ENCODE data around the gene SETDB1.

SETDB1 gene

DNA sequence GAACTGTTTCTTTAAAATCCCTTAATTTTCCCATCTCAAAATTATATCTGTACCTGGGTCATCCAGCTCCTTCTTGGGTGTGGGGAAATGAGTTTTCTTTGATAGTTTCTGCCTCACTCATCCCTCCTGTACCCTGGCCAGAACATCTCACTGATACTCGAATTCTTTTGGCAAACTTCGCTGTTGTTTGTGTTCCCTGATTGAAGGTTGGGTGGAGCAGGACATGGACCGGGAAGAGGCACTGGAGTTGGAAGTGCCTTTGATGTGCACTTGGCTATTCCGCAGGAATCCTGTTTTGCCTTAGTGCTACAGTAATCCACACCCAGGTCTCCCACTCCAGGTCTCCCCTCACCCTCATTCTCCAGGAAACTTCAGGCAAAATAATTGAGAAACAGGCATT is 69.3 kb downstream of the SETDB1 start:
- TF ChIP-seq, protein P1, sequence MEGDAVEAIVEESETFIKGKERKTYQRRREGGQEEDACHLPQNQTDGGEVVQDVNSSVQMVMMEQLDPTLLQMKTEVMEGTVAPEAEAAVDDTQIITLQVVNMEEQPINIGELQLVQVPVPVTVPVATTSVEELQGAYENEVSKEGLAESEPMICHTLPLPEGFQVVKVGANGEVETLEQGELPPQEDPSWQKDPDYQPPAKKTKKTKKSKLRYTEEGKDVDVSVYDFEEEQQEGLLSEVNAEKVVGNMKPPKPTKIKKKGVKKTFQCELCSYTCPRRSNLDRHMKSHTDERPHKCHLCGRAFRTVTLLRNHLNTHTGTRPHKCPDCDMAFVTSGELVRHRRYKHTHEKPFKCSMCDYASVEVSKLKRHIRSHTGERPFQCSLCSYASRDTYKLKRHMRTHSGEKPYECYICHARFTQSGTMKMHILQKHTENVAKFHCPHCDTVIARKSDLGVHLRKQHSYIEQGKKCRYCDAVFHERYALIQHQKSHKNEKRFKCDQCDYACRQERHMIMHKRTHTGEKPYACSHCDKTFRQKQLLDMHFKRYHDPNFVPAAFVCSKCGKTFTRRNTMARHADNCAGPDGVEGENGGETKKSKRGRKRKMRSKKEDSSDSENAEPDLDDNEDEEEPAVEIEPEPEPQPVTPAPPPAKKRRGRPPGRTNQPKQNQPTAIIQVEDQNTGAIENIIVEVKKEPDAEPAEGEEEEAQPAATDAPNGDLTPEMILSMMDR (IDR thresholded peaks at IDR 0.05; ENCODE audit: low read depth, low read length): no peak
- H3K4me3 ChIP-seq (replicated peaks in 1 of 2; ENCODE audit: low read depth in 2 of 2, low read length in 2 of 2): no peak overlapping the region
- DNase-seq (ENCODE audit: low read depth in 2 of 2): no peak

DNA sequence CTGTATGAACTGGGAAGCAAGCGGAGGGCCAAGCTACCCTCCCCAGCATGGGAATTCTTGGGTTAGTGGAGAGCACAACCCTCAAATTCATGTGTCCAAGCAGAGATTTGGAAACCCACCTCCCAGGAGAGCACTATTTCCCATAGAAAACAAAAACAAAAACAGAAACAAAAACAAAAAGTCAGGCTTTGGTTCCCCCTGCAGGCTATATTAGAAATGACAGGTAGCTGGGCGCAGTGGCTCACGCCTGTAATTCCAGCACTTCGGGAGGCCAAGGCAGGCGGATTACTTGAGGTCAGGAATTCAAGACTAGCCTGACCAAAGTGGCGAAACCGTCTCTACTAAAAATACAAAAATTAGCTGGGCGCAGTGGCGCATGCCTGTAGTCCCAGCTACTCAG is 69.7 kb downstream of the SETDB1 start:
- TF ChIP-seq, protein P1 (IDR thresholded peaks at IDR 0.05; ENCODE audit: low read depth, low read length): peak; percentile 71
- DNase-seq (ENCODE audit: low read depth in 2 of 2): peak; percentile 64 to 66
- no peak overlapping the region for H3K4me3 ChIP-seq (replicated peaks in 1 of 2; ENCODE audit: low read depth in 2 of 2, low read length in 2 of 2)

DNA sequence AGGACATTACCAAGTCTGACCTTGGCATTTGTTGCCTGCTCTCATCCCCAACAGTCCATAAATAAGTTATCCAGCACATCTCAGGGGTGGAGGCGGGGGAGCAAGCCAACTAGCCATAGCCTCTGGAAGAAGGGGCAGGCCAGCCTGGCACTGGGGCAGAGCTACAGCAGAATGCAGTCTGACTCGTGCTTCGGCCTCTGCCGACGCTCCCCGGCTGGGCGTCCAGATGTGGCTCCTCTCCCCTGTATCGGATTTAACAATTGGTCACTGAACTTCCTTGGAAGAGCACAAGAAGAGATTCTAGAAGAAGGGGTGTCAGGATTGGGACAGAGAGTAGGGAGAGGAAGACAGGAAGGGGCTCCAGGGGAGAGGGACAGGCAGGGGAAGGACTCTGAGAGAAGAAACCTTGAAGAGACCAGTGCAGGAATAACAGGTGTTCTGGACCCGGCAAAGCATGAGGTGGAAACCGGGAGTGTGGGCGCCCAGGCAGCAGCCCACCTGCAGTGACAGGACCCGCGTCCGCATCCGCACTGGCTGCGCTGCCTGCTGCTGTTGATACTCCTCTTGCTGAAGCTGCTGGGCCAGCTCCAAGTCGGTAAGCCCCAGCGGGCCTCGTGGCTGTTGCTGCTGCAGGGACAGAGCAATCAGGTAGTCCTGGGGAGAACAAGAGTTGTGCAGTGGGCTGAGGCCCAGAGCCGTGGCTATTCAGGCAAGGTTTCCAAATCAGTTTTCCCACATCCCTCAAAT is 71.1 kb downstream of the SETDB1 start:
- no peak overlapping the region for H3K4me3 ChIP-seq (replicated peaks in 1 of 2; ENCODE audit: low read depth in 2 of 2, low read length in 2 of 2)
- TF ChIP-seq, protein P1 (IDR thresholded peaks at IDR 0.05; ENCODE audit: low read depth, low read length): no peak
- DNase-seq (ENCODE audit: low read depth in 2 of 2): no peak

DNA sequence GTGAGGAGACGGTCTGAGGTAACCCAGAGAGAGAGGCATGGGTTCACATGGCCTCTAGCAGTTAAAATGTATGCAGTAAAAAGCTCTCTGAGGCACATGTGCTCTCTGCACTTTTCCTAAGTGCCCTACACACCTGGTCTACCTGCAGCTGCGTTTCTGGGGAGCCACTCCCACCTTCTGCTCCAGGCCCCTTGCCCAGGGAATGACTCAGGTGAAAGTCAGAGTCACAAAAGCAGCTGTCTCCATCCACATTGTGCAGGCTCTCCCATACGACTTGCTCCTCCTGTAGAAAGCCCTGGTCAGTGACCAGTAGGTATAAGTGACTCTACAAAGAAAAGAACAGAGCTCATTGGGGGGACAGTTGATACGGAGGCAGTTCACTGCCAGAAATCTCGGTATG is 71.8 kb downstream of the SETDB1 start:
- H3K4me3 ChIP-seq (replicated peaks in 1 of 2; ENCODE audit: low read depth in 2 of 2, low read length in 2 of 2): no peak overlapping the region
- TF ChIP-seq, protein P1 (IDR thresholded peaks at IDR 0.05; ENCODE audit: low read depth, low read length): no peak
- DNase-seq (ENCODE audit: low read depth in 2 of 2): no peak

DNA sequence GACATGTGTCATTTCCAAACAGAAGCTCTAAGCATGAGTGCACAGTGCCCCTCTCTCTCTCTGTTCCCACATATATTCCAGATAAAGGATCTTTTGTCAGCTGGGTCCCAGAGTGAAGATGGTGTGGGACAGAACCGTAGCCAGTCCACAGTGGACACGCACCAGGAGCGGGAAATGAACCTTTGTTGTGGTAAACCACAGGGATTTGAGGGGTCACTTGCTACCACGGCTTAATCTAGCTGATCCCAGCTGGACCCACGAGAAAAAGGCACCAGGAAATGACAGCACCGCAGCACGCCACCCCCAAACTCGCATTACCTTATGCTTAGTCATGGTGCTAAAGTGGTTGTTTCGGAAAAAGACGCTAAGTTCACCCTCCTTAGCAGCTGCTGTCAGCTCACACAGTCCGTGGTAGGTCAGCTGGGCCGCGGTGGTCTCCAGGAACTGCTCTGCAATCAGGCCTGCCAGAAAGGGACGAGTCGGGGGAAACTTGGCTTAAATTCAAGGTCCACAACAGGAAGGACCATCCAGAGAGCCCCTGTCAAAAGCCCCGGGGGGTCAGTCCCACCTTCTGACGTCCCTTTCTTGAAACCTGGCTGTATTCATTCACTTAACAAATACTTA is 73.0 kb downstream of the SETDB1 start:
- H3K4me3 ChIP-seq (replicated peaks in 1 of 2; ENCODE audit: low read depth in 2 of 2, low read length in 2 of 2): no peak overlapping the region
- DNase-seq (ENCODE audit: low read depth in 2 of 2): peak; percentile 65 to 85
- TF ChIP-seq, protein P1 (IDR thresholded peaks at IDR 0.05; ENCODE audit: low read depth, low read length): no peak

DNA sequence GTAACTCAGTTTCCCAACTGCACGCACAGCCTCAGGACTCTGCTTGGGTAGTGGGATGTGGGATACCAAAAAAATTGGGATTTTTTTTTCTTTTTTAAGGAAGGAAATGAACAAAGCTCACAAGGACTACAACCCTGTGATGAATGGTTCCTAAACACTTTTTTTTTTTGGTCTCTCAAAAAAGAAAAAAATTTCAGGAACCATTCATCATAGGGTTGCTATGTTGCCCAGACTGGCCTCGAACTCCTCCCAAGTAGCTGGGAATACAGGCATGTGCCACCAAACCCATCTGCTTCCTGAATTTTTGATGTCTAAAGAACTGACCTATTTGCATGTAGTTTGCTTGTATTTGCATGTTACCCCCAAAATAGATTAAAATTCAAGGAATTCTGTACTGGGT is 73.8 kb downstream of the SETDB1 start:
- TF ChIP-seq, protein P1 (IDR thresholded peaks at IDR 0.05; ENCODE audit: low read depth, low read length): no peak
- H3K4me3 ChIP-seq (replicated peaks in 1 of 2; ENCODE audit: low read depth in 2 of 2, low read length in 2 of 2): no peak overlapping the region
- DNase-seq (ENCODE audit: low read depth in 2 of 2): no peak

Measured in cardiac fibroblast (primary cell).